Endometrial microvascular endothelial cells (primary cell): ENCODE data around the gene PRX. TPM values are rescaled to one million over a fixed set of nuclear protein-coding genes. Genes with fewer than 3 reads are reported as not detected.
"Not testable (repeated sequence)": the region's sequence is repeated elsewhere in the genome, so short reads cannot be mapped to it uniquely, and the experiment has no call there.

Experiments
- in situ Hi-C: cut with HindIII; loops from 2 replicates; pipeline ENCODE4 v1.10.0; 2017; ENCODE audit warnings: low sequenced_read_pairs, low pct_unique_long_range_greater_than_20kb; ENCODE audit errors: inconsistent ontology term
- total RNA-seq: library from RNA; depleted of rRNA; stranded (reverse); fragments of >200 nt; gene quantifications from one replicate; pipeline ENCODE4 v1.2.3, GENCODE V29; 2015; ENCODE audit errors: inconsistent ontology term

PRX gene
- total RNA-seq, 1 donor from 2014 or later, result 2.8 TPM

DNA sequence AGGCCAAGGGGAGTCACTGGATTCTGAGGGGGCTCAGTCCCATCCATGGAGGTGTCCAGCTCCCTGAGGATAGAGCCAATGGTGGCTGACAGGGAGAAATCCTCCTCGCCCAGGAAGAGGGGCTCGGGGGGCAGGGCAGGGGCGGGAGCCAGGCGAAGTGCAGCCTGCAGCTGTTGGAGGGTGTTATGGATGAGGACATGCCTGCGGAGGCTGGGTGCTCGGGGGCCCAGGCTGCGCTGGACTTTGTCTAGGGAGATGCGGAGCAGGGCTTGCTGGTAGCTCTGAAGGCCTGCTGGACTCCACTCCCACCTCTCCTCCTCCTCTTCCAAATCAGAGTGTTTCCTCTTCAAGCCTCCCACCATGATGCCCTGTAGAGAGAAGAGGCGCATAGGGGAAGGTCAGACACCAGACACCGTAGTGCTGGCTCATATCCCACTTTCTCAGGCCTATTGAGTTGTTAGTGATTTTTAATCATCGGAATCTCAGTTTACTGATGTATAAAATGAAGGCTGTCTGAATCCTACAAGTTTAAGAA is 28.6 kb upstream of the PRX start:
- in situ Hi-C loops, result no loop called here

DNA sequence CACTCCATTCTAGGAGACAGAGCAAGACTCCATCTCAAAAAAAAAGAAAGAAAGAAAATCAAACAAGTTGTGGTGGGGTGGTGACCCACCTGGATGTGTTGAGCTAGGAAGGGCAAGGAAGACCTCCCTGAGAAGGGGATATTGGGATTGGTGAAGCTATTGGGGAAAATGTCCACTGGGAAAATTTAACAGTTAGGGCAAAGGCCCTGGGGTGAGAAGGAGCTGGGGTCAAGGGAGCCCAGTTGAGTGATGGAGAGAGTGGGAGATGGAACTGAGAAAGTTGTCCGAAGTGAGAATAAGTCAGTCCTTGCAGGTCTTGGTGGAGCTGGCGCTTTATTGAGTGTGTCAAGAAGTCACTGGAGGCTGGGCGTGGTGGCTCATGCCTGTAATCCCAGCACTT is 25.1 kb upstream of the PRX start:
- in situ Hi-C loops, result no loop called here

DNA sequence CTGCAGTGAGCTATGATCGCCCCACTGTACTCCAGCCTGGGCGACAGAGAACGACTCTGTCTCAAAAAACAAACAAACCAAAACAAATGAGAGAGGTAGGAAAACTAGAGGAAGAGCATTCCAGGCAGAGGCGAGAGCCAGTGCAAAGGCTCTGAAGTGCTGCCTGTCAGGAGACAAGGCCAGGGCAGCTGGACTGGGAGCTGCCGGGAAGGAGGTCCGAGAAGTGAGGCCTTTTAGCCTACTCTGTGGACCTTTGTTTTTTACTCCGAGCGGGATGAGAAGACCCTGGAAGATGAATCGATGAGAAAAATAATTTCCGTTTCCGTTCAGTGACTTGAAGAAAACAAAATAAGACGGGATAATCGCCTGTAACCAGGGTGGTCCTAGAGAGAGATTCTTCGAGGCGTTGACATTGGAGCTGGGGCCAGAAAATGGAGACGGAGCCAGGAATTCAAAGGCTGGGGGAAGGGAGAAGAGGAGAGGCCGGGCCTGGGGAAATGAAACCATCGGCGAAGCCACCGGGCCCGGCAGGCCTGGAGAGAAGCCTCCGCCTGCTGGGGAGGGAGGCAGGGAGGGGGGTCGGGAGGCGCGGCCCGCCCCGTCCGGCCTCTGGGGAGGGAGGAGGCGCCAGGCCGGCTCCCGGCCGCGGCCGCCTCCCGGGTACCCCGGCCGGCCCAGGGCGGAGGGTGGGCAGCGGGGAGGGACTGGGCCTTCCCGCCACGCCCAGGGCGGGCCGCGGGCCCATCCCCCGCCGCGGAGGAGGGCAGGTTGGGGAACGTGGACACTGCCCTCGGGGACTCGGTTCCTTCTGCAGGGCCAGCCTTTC is 20.4 kb upstream of the PRX start:
- in situ Hi-C loops, result no loop called here

DNA sequence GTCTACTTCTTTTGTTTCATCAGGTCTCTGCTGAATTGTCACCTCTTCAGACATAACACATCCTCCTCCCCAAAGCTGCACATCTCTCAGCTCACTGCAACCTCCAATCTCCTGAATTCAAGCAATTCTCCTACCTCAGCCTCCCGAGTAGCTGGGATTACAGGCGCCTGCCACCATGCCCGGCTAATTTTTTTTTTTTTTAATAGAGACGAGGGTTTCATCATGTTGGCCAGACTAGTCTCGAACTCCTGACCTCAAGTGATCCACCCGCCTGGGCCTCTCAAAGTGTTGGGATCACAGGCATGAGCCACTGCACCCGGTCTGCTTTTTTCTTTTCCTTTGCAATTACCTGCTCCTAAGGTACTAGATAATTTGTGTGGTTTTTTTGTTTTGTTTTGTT is 19.6 kb upstream of the PRX start:
- in situ Hi-C loops, result not testable (repeated sequence)

DNA sequence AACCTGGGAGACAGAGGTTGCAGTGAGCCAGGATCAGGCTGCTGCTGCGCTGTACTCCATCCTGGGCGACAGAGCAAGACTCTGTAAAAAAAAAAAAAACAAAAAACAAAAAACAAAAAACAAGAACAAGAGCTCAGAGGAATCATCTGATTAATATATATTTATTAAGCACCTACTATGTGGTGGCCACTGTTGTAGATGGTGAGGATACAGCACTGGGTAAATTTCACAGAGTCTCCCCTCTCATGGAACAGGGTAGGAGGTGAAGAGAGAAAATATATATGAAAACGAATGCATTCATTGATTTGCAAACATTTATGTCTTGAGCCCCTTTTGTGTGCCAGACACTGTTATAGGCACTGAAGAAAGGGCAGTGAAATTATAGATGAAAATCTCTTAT is 18.5 kb upstream of the PRX start:
- in situ Hi-C loops, result no loop called here

DNA sequence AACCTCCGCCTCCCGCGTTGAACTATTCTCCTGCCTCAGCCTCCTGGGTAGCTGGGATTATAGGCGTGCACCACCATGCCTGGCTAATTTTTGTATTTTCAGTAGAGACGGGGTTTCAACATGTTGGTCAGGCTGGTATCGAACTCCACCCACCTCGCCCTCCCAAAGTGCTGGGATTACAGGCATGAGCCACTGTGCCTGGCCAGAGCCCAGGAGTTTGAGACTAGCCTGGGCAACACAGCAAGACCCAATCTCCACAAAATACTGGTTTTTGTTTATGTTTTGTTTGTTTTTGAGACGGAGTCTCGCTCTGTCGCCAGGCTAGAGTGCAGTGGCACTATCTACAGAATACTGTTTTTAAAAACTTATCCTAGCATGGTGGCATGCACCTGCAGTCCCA is 17.1 kb upstream of the PRX start:
- in situ Hi-C loops, result not testable (repeated sequence)

DNA sequence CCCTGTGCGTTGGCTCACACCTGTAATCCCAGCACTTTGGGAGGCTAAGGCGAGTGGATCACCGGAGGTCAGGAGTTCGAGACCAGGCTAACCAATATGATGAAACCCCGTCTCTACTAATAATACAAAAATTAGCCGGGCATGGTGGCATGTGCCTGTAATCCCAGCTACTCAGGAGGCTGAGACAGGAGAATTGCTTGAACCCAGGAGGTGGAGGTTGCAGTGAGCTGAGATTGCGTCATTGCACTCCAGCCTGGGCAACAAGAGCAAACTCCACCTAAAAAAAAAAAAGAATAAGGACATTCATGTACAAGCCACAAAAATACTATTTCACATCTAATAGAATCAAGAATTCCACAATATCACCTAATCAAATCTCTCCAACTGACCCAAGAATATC is 15.0 kb upstream of the PRX start:
- in situ Hi-C loops, result not testable (repeated sequence)

DNA sequence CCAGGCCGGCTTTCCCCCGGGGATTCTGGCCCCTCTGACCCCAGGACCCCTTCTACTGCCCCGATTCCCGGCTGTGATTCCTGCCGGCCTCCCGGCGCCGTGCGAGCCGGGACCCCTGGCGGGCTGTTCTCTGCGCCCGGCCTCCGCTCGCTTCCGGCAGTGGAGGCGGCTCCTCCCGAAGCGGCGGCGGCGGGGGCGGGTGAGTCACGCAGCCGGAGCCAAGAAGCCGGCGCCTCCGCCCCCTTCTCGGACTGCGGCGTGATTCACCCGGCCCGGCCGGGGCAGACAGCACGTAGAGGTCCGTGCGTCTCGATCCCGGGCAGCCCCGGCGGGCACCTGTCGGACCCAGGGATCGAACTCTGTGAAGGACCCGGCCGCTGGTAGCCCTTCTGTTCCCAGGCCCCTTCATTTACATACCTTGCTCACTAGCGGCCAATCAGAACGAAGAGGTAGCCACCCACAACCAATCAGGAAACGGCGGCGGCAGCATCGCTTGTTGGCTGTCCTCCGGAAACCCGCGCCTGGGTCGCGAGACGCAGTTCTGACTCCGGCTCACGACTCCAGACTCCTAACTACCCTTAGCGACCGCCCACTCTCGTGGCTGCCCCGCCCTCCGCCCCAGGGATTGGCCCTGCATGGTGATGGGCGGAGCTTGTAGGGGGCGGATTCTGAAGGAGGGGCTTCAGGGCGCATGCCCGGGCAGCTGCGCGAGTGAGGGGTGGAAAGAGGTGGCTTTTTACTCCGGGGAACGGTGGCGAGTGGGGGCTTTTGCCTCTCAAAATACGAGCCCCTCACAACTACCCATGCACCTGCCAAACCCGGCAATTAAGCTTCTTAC is 12.5 kb upstream of the PRX start, which contains the start of gene SERTAD1:
Gene SERTAD1, minus strand, starts transcription at position 543 of the 838 bp plus-strand sequence. CDS start 2,446 bp downstream, outside the sequence.
- in situ Hi-C loops, result no loop called here

DNA sequence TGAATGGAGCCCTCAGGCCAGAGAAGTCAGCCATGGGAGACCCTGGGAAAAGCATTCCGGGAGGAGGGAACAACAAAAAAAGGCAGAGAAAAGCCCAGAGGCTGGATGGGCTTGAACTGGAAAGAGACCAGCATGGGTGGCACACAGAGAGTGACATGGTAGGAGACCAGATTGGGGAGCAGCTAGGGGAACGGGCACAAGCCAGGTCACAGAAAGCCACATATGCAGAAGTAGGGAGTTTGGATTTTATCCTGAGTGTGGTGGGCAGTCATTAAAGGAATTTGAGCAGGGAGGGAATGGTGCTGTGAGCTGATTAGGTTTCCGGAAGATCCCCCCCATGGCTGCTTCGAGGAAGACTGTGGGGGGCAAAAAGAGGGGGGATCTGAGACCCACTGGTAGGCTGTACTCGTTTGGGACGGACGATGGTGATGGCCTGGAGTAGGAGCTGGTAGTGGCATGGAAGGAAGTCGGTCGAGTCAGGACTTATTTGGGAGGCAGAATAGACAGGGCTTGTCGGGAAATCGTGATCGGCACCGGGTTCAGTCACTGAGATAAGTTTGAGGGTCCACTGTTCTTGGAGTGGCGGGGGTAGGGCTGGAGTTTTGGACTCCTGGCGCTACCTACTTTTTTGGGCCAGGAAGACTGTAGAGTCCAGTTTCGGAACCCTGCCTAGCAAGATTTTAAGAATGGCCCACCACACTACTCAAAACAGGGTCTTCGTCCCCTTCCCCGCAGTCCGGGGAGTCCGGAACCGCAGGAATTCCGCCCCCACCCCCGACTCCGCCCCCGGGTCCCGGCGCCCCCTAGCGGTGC is 11.7 kb upstream of the PRX start:
- in situ Hi-C loops, result no loop called here

DNA sequence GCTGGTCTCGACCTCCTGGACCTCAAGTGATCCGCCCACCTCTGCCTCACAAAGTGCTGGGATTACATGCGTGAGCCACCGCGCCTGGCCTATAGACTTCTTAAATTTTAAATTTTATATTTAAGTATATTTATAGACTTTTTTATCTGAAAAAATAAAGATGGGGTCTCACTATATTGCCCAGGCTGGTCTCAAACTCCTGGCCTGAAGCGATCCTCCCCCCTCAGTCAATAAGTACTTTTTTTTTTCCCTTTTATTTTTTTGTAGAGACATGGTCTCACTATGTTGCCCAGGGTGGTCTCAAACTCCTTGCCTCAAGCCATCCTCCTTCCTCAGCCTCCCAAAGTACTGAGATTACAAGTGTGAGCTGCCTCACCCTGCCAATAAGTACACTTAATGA is 10.8 kb upstream of the PRX start:
- in situ Hi-C loops, result no loop called here

DNA sequence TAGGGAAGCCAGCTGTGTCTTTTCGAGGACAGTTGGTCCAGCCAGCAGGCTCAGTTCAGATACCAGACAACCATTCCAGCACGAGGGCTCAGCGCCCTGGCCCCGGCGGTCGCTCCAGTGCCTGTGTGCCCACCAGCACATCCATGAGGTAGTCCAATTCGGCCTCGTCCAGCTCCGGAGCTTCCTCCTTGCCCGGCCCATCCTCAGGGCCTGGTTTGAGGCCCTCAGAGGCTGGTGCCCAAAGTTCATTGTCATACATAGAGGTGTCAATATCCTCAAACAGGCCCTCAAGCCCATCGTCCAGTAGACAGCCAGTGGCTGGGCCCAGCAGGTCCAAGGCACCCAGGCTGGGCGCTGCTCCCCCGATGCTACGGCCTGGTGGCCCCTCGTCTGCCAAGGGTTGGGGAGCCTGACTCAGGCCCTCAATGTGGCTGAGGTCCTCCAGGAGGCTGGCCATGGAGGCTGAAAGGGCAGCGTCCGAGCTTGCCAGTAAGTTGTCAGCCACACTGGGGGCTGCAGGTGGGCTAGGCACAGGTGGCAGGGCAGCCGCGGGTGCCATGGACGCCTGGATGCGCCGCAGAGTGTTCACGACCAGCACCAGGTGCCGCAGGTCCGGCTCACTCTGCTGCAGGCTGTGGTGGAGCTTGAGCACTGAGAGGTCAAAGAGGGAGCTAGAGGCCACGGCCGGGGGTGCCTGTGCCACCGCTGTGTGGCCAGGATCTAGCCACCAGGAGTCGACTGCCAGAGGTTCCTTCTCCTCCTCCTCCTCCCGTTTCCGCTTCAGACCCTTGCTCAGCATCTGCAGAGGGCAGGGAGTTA is 9.8 kb upstream of the PRX start:
- in situ Hi-C loops, result no loop called here

DNA sequence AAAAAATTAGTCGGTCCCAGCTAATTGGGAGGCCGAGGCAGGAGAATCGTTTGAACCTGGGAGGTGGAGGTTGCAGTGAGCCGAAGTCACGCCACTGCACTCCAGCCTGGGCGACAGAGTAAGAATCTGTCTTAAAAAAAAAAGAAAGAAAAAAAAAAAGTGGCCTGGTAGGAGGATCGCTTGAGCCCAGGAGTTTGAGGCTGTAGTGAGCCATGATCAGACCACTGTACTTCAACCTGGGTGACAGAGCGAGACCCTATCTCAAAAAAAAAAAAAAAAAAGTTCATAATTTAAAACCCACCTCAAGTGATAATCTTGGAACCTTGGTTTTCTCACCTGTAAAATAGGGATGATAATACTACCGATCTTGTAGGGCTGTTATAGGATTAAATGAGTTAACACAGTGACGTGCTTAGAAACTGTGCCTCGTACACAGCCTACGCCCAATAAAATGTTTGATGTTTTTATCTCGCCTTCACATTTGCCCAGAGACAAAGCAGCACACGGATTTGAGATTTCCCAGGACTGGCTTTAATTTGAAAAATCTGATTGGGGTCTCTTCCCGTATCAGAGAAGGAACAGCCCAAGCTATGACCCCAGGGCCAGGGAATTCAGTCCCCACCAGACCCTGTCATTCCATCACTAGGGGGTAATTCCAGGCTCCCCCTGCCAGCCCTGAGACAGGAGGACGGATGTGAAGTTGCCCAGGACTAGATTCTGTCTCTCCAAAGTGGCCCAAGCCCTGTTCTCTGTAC is 9.0 kb upstream of the PRX start:
- in situ Hi-C loops, result no loop called here

DNA sequence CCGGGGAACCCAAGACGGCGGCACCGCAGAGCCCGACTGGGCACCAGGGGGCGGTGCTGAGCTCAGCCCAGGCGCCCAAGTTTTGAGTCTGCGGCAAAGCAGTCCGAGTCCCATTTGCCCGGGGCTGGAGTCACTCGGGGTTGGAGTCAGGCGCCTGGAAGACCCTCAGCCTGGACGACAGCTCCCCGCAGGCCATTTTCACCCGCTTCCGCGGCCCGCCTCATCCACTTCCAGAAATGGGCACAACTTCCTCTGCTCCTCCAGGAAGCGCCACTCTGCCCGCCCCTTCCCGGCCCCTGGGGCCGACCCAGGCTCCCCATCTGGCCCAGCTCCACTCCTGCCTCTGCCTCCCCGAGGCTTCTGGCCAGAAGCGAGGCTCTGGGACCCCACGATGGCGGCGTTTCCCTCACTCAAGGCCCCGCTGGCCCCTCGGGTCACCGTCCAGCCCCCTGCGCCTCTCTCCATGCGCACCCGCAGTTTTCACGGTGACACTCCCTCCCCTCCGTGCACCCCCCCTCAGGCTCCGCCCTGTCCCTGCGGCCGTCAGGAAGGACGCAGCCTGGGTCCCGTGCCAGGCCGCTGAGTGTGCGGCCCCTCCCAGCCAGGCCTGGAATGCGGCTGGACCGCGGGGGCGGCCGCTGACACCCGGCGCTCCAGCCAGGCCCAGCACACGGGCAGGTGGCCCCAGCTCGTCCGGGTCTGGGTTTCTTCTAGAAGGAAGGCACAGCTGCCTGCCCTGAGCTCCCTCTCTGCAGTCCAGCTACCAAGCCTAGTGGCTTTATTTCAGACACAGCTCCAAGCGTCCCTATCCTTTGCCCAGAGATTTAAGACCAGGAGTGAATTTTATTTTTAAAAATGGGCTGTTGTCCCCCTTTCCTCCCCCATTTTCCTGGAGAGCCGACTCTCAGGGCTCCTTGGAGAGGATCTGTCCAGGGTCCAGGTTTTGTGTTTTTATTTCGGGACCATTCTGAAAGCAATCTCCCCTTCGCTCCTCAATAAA is 7.9 kb upstream of the PRX start:
- in situ Hi-C loops, result no loop called here

DNA sequence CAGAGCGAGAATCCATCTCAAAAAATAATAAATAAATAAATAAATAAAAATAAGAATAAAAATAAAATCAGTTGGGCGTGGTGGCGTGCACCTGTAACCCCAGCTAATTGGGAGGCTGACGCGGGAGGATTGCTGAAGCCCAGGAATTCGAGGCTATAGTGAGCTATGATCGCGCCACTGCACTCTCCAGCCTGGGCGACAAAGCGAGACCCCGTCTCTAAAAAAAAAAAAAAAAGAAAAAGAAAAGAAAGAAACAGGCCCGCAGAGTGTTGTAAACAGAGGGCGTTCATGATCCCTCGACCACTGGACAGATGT is 7.2 kb upstream of the PRX start:
- in situ Hi-C loops, result no loop called here

DNA sequence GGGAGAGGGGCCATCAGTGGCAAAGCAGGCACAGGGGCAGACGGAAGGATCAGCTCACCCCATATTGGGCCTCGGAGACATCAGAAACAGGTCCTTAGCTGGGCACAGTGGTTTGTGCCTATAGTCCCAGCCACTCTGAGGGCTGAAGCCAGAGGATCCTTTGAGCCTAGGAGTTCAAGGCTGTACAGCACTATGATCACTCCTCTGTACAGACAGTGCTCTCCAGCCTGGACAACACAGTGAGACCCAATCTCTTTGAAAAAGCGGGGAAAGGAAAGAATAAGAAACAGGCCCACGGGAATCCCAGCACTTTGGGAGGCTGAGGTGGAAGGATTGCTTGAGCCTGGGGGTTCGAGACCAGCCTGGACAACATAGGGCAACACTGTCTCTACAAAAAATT is 6.6 kb upstream of the PRX start:
- in situ Hi-C loops, result no loop called here

DNA sequence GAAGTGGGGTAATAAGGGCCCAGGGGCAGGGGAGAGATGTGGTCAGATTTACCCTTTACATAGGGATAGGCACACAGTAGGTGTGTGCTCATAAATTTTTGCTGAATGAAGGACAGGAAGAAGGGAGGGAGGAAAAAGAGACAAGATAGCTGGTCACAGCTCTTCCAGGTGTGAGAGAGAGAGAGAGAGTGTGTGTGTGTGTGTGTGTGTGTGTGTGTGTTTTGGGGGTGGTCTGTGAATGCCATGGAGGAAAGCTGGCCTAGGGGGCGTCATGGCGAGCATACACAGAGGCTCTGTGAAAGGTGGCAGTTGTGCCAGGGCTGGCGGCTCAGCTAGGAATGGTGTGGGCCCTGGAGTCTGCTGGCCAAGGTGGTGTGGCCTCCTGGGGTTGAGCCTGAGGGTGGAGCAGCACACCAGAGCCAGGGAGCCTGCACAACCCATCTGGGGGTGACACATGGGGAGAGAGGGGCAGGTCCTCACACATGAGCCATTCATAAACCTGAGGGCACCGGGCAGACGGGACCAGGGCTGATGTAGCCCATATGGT is 6.0 kb upstream of the PRX start:
- in situ Hi-C loops, result no loop called here
